Measurements from ENCODE around the gene TMEM129. TPM values are rescaled to one million over a fixed set of nuclear protein-coding genes. Genes with fewer than 3 reads are reported as not detected.

The TMEM129 gene
- total and polyA plus RNA-seq, 10 of the 15 experiments (the other 5 are each of a cell fraction or from before 2014, with no cell fraction given), result 0.19 to 24.9 (median 13.2) TPM

- FAIRE-seq (peak; percentile 91), DNase-seq (ENCODE audit: low read depth, low spot score) (peak; percentile 45), ATAC-seq (peak; percentile 73)
- no peaks in the 10 kb centered on the region for H3K9me3 ChIP-seq (replicated peaks; ENCODE audit: control insufficient read depth, insufficient read depth, low read length)
- peaks cover 26 to 46% of the 10 kb centered on the region in 2 experiments; a peak in 3 of 4 replicates for H3K36me3 ChIP-seq (ENCODE audit: control insufficient read depth in 2 of 2, insufficient read depth in 2 of 2, low read length in 1 of 2)
- intact Hi-C loops (cut with micrococcal nuclease; ENCODE audit: unreplicated experiment) (loop anchor here (1.0 kb wide), 1 partner anchor 33 kb away; no protein-coding TSS in a partner anchor), in situ Hi-C loops (cut with MboI) (loop anchor here (5.0 kb wide), 1 partner anchor 34 kb away; no protein-coding TSS in a partner anchor)
- no peak overlapping the region for H2AFZ ChIP-seq (ENCODE audit: control insufficient read depth, low read depth, low read length)
- no peak overlapping the region for H3K4me3 ChIP-seq
- H3K4me1 ChIP-seq (ENCODE audit: control insufficient read depth, insufficient read depth, low read length), result peaks cover 18% of the 10 kb centered on the region
- H3K4me2 ChIP-seq (ENCODE audit: control insufficient read depth, insufficient read depth), result 0 out of 2 replicates have a peak overlapping the region, but pooled peaks have one; percentile 23
- H3K9ac ChIP-seq (ENCODE audit: control insufficient read depth, insufficient read depth, low read length), result no peak overlapping the region
- no peaks in the 10 kb centered on the region for H4K20me1 ChIP-seq (ENCODE audit: control insufficient read depth, insufficient read depth)
- H3K27ac ChIP-seq (ENCODE audit: control insufficient read depth, insufficient read depth), result no peak overlapping the region
- POLR2A ChIA-PET, result interaction anchor here (3.1 kb wide), 1 partner anchor 33 kb away, joined by 10 read pairs; no protein-coding TSS in a partner anchor
- H3K27me3 ChIP-seq (replicated peaks in 1 of 2; ENCODE audit: control insufficient read depth in 2 of 2, insufficient read depth in 2 of 2, low read length in 1 of 2), result no peaks in the 10 kb centered on the region
- CTCF ChIA-PET, result interaction anchor here (0.7 to 15.5 kb wide), 8 partner anchors 17 to 201 kb away, joined by 3 to 317 read pairs (median 5); no protein-coding TSS in a partner anchor
- SMC1A ChIA-PET (ENCODE audit: uncharacterized antibody, unreplicated experiment), result interaction anchor here (0.7 to 11.0 kb wide), 4 partner anchors 14 to 202 kb away, joined by 3 to 132 read pairs (median 18); partner anchors contain the start of gene SLBP
- peaks cover 58% of the 10 kb centered on the region for H3K79me2 ChIP-seq (ENCODE audit: control insufficient read depth, insufficient read depth, low read length)
- BruUV-seq (replicated peaks), result no TSS peak
- WGBS (ENCODE audit: insufficient coverage, insufficient replicate concordance, low lambda C conversion rate, missing lambda C conversion rate), result 70% methylated on average over 17 of the region's 17 CpGs
- RAD21 ChIA-PET (ENCODE audit: unreplicated experiment), result interaction anchor here (1.3 to 4.9 kb wide), 3 partner anchors 12 to 33 kb away, joined by 4 to 77 read pairs (median 5); partner anchors contain the start of gene SLBP
- TF ChIP-seq HDGF (IDR thresholded peaks at IDR 0.05) (peak; percentile 78; the same call in 1 of the 2 replicates), JUNB (IDR thresholded peaks at IDR 0.05) (no peak), EZH2 (IDR thresholded peaks at IDR 0.05; ENCODE audit: borderline replicate concordance, control insufficient read depth, low read depth, low read length) (no peak), SMC3 (IDR thresholded peaks at IDR 0.05; ENCODE audit: borderline replicate concordance, low read length) (peak; percentile 60), RAD21 (IDR thresholded peaks at IDR 0.05; ENCODE audit: insufficient read depth, low read depth, low read length) (peak; percentile 84), YY1 (IDR thresholded peaks at IDR 0.05; ENCODE audit: low read depth, low read length) (peak; percentile 68; the same call in 1 of the 2 replicates), KDM1A (IDR thresholded peaks at IDR 0.05; ENCODE audit: borderline replicate concordance) (no peak), ATF7 (IDR thresholded peaks at IDR 0.05; ENCODE audit: low read depth) (no peak), ZBTB33 (IDR thresholded peaks at IDR 0.05) (no peak), CEBPB (IDR thresholded peaks at IDR 0.05; ENCODE audit: borderline replicate concordance in 1 of 2, low read depth in 2 of 2, low read length in 2 of 2) (no peak), CBX5 (IDR thresholded peaks at IDR 0.05; ENCODE audit: low read depth) (no peak), KLF5 (IDR thresholded peaks at IDR 0.05; ENCODE audit: partially characterized antibody) (peak; percentile 31), NKRF (conservative IDR thresholded peaks at IDR 0.05) (no peak), SMAD1 (IDR thresholded peaks at IDR 0.05; ENCODE audit: low read depth, partially characterized antibody) (no peak), CHD1 (IDR thresholded peaks at IDR 0.05; ENCODE audit: low read depth, low read length) (no peak), POLR2A (IDR thresholded peaks at IDR 0.05; ENCODE audit: low read depth, low read length) (peak; percentile 37; the same call in 1 of the 2 replicates), TAF1 (IDR thresholded peaks at IDR 0.05; ENCODE audit: borderline replicate concordance, low read depth, low read length) (no peak), GABPA (IDR thresholded peaks at IDR 0.05; ENCODE audit: low read depth) (no peak)
Observed at GRCh38 chr4:1726146-1726934, 5.2 kb upstream of the TMEM129 start.

All from GM12878 (cell line).